ENCODE results near the gene UBE2I. TPM values are rescaled to one million over a fixed set of nuclear protein-coding genes. Genes with fewer than 3 reads are reported as not detected.

Gene UBE2I
- total and polyA plus RNA-seq, 2 of the 4 experiments (the other 2 are of a cell fraction) = 30.8 to 140 TPM

DNA sequence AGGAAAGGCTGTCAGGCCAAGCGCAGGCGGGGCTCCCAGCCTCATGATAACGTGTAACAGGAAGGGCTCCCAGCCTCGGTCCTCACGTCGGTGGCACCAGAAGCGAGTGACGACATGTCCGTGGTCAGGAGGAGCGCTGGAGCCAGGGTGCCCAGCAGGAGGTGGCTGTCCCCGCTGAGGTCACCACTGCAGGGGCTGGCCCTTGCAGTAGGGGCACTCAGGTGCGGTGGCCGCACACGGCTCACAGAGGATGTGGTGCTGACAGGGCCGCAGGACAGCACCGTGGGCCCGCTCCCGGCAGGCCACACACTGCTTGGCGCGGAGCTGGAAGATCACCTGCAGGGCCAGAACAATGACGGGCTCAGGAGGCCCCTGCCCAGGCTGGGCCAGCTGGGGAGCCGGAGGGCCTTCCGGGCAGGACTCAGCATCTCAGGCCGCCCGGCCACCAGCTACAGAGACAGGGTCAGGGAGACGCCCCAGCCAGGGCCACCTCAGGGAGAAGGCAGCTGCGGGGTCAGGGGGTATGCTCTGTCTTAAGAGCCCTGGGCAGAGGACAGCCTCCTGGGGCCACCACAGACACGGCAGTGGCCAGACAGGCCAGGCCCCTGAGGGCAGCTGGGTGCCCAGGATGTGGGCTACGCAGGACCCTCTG, 56.8 kb downstream of the UBE2I start:
- H2BK15ac ChIP-seq (ENCODE audit: low read depth, low read length) = no peak overlapping the region
- H4K8ac ChIP-seq (ENCODE audit: low read depth in 2 of 2, low read length in 2 of 2) = no peak overlapping the region
- no peaks in the 10 kb centered on the region for H3K9me3 ChIP-seq (ENCODE audit: control insufficient read depth, insufficient read depth, low read length)
- H3K23ac ChIP-seq (ENCODE audit: low read depth, low read length) = no peak overlapping the region
- no peak overlapping the region for H3K9ac ChIP-seq (ENCODE audit: low read depth, low read length)
- H2AFZ ChIP-seq (replicated peaks; ENCODE audit: low read length, poor library complexity) = peak overlapping the region; percentile 21
- H3K4me2 ChIP-seq (ENCODE audit: low read depth, low read length) = no peak overlapping the region
- H3K36me3 ChIP-seq (ENCODE audit: control insufficient read depth, insufficient read depth, low read length) = peaks cover 54% of the 10 kb centered on the region
- H2AK9ac ChIP-seq (replicated peaks; ENCODE audit: low read depth, low read length, poor library complexity) = no peak overlapping the region
- H3K4me1 ChIP-seq (ENCODE audit: control insufficient read depth, insufficient read depth, low read length) = no peaks in the 10 kb centered on the region
- H3K9me1 ChIP-seq (ENCODE audit: insufficient read depth, low read length) = no peaks in the 10 kb centered on the region
- no peak overlapping the region for H3K27ac ChIP-seq (ENCODE audit: insufficient read depth, low read length)
- dilution Hi-C loops (cut with HindIII; ENCODE audit: low sequenced_read_pairs, unreplicated experiment) = no loop called here
- BruUV-seq (replicated peaks) = no TSS peak
- no peak overlapping the region for H4K91ac ChIP-seq (ENCODE audit: insufficient read depth, low read depth, low read length)
- TF ChIP-seq FOS (IDR thresholded peaks at IDR 0.05; ENCODE audit: low read depth, low read length) (no peak), CHD1 (IDR thresholded peaks at IDR 0.05; ENCODE audit: low read depth, low read length) (no peak), CEBPB (IDR thresholded peaks at IDR 0.05; ENCODE audit: low read depth, low read length) (no peak), MXI1 (IDR thresholded peaks at IDR 0.05; ENCODE audit: borderline replicate concordance, low read depth, low read length) (no peak), BHLHE40 (IDR thresholded peaks at IDR 0.05; ENCODE audit: low read depth, low read length) (no peak)
- TF ChIP-seq, protein P1, sequence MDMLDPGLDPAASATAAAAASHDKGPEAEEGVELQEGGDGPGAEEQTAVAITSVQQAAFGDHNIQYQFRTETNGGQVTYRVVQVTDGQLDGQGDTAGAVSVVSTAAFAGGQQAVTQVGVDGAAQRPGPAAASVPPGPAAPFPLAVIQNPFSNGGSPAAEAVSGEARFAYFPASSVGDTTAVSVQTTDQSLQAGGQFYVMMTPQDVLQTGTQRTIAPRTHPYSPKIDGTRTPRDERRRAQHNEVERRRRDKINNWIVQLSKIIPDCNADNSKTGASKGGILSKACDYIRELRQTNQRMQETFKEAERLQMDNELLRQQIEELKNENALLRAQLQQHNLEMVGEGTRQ (IDR thresholded peaks at IDR 0.05; ENCODE audit: low read depth, low read length) = no peak
- no peaks in the 10 kb centered on the region for H3K27me3 ChIP-seq (ENCODE audit: control insufficient read depth, insufficient read depth, low read length)
- CTCF ChIA-PET = no interaction called here
- DNase-seq (no peak), ATAC-seq (ENCODE audit: low read depth) (no peak)
- H2BK120ac ChIP-seq (ENCODE audit: low read depth, low read length) = no peak overlapping the region
- no peak overlapping the region for H2AK5ac ChIP-seq (ENCODE audit: low read depth, low read length)
- H3K79me1 ChIP-seq (ENCODE audit: low read depth in 1 of 2, low read length in 2 of 2) = peaks cover 2 to 26% of the 10 kb centered on the region in 2 experiments; a peak in 3 of 4 replicates
- intact Hi-C loops (cut with micrococcal nuclease) = no loop called here
- POLR2A ChIA-PET (ENCODE audit: unreplicated experiment) = no interaction called here
- no peak overlapping the region for H2BK5ac ChIP-seq (ENCODE audit: low read depth, low read length, poor library complexity, severe bottlenecking)
- H3K4ac ChIP-seq (ENCODE audit: low read depth, low read length) = no peak overlapping the region
- H3K4me3 ChIP-seq (ENCODE audit: insufficient read depth, low read depth, low read length) = no peak overlapping the region
- WGBS, 2 experiments (ENCODE audit: extremely low coverage in 2 of 2, insufficient read length in 1 of 2) = 96% methylated on average over 13 of the region's 29 CpGs; no CpG with 5 or more reads in 1 of the 2 experiments
- H3K18ac ChIP-seq (ENCODE audit: low read depth, low read length) = no peak overlapping the region
- no peak overlapping the region for H2BK20ac ChIP-seq (ENCODE audit: low read depth, low read length)
- H4K5ac ChIP-seq (ENCODE audit: low read depth, low read length) = no peak overlapping the region
- H4K20me1 ChIP-seq (ENCODE audit: insufficient read depth, low read length) = peaks cover 7% of the 10 kb centered on the region; the same call in 1 of the 2 replicates
- H3K14ac ChIP-seq (replicated peaks; ENCODE audit: low read depth, low read length) = no peak overlapping the region
- in situ Hi-C loops (cut with MboI; ENCODE audit: low sequenced_read_pairs) = no loop called here
- no peak overlapping the region for H3K56ac ChIP-seq (ENCODE audit: extremely low read depth, insufficient read depth, low read length)
